Caki2 (cell line): ENCODE measurements around the gene ZNF580. TPM values are rescaled to one million over a fixed set of nuclear protein-coding genes. Genes with fewer than 3 reads are reported as not detected.

Experiments used
- total RNA-seq: library from RNA; depleted of rRNA; stranded (reverse); fragments of >200 nt; shearing (Covaris generic); gene quantifications from 2 replicates; pipeline ENCODE4 v1.2.3, GENCODE V29; 2014; ENCODE audit warnings: low replicate concordance; rRNA removed

The ZNF580 gene
- total RNA-seq, 1 experiment from 2014 or later: 12.1 TPM

Other genes with a start within 250 kb of the ZNF580 start
- gene UBE2S, start 233.2 kb upstream of the ZNF580 start, total RNA-seq: 231 and 237 TPM in 2 replicates
- not detected in 2 replicates for gene SHISA7, start 197.7 kb upstream of the ZNF580 start, total RNA-seq
- gene ISOC2, start 179.4 kb upstream of the ZNF580 start, total RNA-seq: 231 and 265 TPM in 2 replicates
- not detected in 2 replicates for gene C19orf85, start 176.3 kb upstream of the ZNF580 start, total RNA-seq
- 1.9 and 5.3 TPM in 2 replicates for gene ZNF628, start 164.4 kb upstream of the ZNF580 start, total RNA-seq
- 94.3 and 99.9 TPM in 2 replicates for gene NAT14, start 155.8 kb upstream of the ZNF580 start, total RNA-seq
- 0.14 TPM in 1 of 2 replicates, not detected in the other for gene SSC5D, start 152.6 kb upstream of the ZNF580 start, total RNA-seq
- gene SBK2, start 103.9 kb upstream of the ZNF580 start, total RNA-seq: not detected in 2 replicates
- gene SBK3, start 95.5 kb upstream of the ZNF580 start, total RNA-seq: 1.0 and 6.3 TPM in 2 replicates
- 2.2 and 12.9 TPM in 2 replicates for gene ZNF579, start 60.2 kb upstream of the ZNF580 start, total RNA-seq
- gene FIZ1, start 41.5 kb upstream of the ZNF580 start, total RNA-seq: 12.3 and 13.4 TPM in 2 replicates
- gene ZNF524, start 40.7 kb upstream of the ZNF580 start, total RNA-seq: 15.5 and 31.0 TPM in 2 replicates
- 0.87 and 1.7 TPM in 2 replicates for gene ZNF865, start 35.4 kb upstream of the ZNF580 start, total RNA-seq
- 3.6 and 14.3 TPM in 2 replicates for gene ZNF784, start 16.4 kb upstream of the ZNF580 start, total RNA-seq
- 10.8 and 23.3 TPM in 2 replicates for gene ZNF581, start 2.6 kb downstream of the ZNF580 start, total RNA-seq
- 7.8 and 9.3 TPM in 2 replicates for gene CCDC106, start 7.2 kb downstream of the ZNF580 start, total RNA-seq
- 129 and 183 TPM in 2 replicates for gene U2AF2, start 14.0 kb downstream of the ZNF580 start, total RNA-seq
- 117 and 123 TPM in 2 replicates for gene EPN1, start 34.2 kb downstream of the ZNF580 start, total RNA-seq
- not detected in 2 replicates for gene NLRP9, start 97.4 kb downstream of the ZNF580 start, total RNA-seq
- not detected in 2 replicates for gene RFPL4A, start 118.1 kb downstream of the ZNF580 start, total RNA-seq
- not detected in 2 replicates for gene RFPL4AL1, start 128.1 kb downstream of the ZNF580 start, total RNA-seq
- gene NLRP11, start 191.0 kb downstream of the ZNF580 start, total RNA-seq: 0.14 TPM in 1 of 2 replicates, not detected in the other
- gene NLRP4, start 195.5 kb downstream of the ZNF580 start, total RNA-seq: not detected in 2 replicates